K562 (cell line): ENCODE results near the gene SLC9A3. TPM values are rescaled to one million over a fixed set of nuclear protein-coding genes. Genes with fewer than 3 reads are reported as not detected.

ENCODE experiments used
- HDAC2 ChIP-seq: fragments of 450-650 bp; IDR thresholded peaks from 2 replicates; pipeline ENCODE4 v1.6.1; 2016; ENCODE audit warnings: mild to moderate bottlenecking
- NFYB ChIP-seq: IDR thresholded peaks from 2 replicates; pipeline ENCODE4 v1.6.1; 2011; ENCODE audit warnings: mild to moderate bottlenecking, moderate library complexity; ENCODE audit not compliant: insufficient read length; ENCODE audit errors: extremely low read depth
- RBM34 ChIP-seq: fragments of 200-400 bp; formaldehyde crosslinking; IDR thresholded peaks from 2 replicates; pipeline ENCODE4 v1.6.1; 2018; ENCODE audit warnings: low read length, borderline replicate concordance; ENCODE audit not compliant: insufficient read depth
- XRCC3 ChIP-seq: fragments of 450-650 bp; IDR thresholded peaks from 2 replicates; pipeline ENCODE4 v1.6.1; 2017; ENCODE audit warnings: mild to moderate bottlenecking, moderate library complexity
- ZNF121 ChIP-seq: sonication (generic); formaldehyde crosslinking; conservative IDR thresholded peaks from 2 replicates; pipeline ENCODE4 v1.8.0; 2022; ENCODE audit warnings: missing genetic modification reagents
- ZNF740 ChIP-seq, 3 experiments: fragments of 200-800 bp in 1 of 3; sonication (Bioruptor generic) in 1 of 3; sonication (generic) in 1 of 3; formaldehyde crosslinking in 1 of 3; IDR thresholded peaks; 2 replicates each; pipeline versions ENCODE4 v1.6.1 to v1.8.0; 2016 to 2022; ENCODE audit warnings: mild to moderate bottlenecking in 2 of 3, missing compliant biosample characterization in 2 of 3, missing genetic modification characterization in 2 of 3, missing genetic modification reagents in 1 of 3
- polyA plus RNA-seq, 8 experiments: library from polyadenylated mRNA; depleted of rRNA in 4 of 8; stranded (reverse) in 5 of 8; unstranded in 3 of 8; fragments of >200 nt; fragmentation: Nextera tagmentation in 2 of 8; fragmentation: Illumina TruSeq in 1 of 8; extraction: Ambion mirVana in 2 of 8; extraction: Trizol in 1 of 8; gene quantifications; 2 replicates each; pipeline versions ENCODE4 v1.2.1 to v1.2.3, GENCODE V29; 2011 to 2014; ENCODE audit warnings: inconsistent platforms in 1 of 8, missing spikeins in 1 of 8
- total RNA-seq, 7 experiments: library from RNA; depleted of rRNA in 6 of 7; stranded (reverse); fragments of >200 nt in 6 of 7; fragmentation: Illumina TruSeq in 2 of 7; extraction: Trizol in 2 of 7; gene quantifications; 2 replicates each; pipeline versions ENCODE4 v1.2.1 to v1.2.3, GENCODE V29; 2011 to 2021; ENCODE audit warnings: low replicate concordance in 1 of 7
- TF ChIP-seq, protein P1 (sequence below): sonication (generic); formaldehyde crosslinking; IDR thresholded peaks from 2 replicates; pipeline ENCODE4 v1.8.1; 2023; ENCODE audit warnings: mild to moderate bottlenecking, missing genetic modification reagents

The SLC9A3 gene
- total and polyA plus RNA-seq, 9 of the 15 experiments (the other 6 are each of a cell fraction or from before 2014, with no cell fraction given): 1.5 to 5.8 (median 3.7) TPM; not detected in 2

GRCh38 chr5:479566-480319 lies 44.5 kb downstream of the SLC9A3 start (continued):
- TF ChIP-seq, protein P1, sequence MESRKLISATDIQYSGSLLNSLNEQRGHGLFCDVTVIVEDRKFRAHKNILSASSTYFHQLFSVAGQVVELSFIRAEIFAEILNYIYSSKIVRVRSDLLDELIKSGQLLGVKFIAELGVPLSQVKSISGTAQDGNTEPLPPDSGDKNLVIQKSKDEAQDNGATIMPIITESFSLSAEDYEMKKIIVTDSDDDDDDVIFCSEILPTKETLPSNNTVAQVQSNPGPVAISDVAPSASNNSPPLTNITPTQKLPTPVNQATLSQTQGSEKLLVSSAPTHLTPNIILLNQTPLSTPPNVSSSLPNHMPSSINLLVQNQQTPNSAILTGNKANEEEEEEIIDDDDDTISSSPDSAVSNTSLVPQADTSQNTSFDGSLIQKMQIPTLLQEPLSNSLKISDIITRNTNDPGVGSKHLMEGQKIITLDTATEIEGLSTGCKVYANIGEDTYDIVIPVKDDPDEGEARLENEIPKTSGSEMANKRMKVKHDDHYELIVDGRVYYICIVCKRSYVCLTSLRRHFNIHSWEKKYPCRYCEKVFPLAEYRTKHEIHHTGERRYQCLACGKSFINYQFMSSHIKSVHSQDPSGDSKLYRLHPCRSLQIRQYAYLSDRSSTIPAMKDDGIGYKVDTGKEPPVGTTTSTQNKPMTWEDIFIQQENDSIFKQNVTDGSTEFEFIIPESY (CRISPR knock-in tag): no peak
- no peak for TF ChIP-seq ZNF740 (CRISPR knock-in tag; IDR thresholded peaks at IDR 0.05)
- no peak for TF ChIP-seq ZNF740 (tag; IDR thresholded peaks at IDR 0.05)
- TF ChIP-seq NFYB: no peak
- TF ChIP-seq RBM34: no peak
- TF ChIP-seq XRCC3: no peak
- TF ChIP-seq HDAC2: no peak
- TF ChIP-seq ZNF121 (CRISPR knock-in tag): no peak
- TF ChIP-seq, all 486 proteins: peak for 0
